GM10847 (cell line): ENCODE results near the gene C22orf39.
A peak's percentile ranks its signal among the peaks of the same experiment; 100 is the strongest.

ENCODE experiments used
- POLR2A ChIP-seq: IDR thresholded peaks from 2 replicates; pipeline ENCODE4 v1.6.1; 2011; ENCODE audit not compliant: insufficient read length; ENCODE audit errors: extremely low read depth

C22orf39 gene

DNA sequence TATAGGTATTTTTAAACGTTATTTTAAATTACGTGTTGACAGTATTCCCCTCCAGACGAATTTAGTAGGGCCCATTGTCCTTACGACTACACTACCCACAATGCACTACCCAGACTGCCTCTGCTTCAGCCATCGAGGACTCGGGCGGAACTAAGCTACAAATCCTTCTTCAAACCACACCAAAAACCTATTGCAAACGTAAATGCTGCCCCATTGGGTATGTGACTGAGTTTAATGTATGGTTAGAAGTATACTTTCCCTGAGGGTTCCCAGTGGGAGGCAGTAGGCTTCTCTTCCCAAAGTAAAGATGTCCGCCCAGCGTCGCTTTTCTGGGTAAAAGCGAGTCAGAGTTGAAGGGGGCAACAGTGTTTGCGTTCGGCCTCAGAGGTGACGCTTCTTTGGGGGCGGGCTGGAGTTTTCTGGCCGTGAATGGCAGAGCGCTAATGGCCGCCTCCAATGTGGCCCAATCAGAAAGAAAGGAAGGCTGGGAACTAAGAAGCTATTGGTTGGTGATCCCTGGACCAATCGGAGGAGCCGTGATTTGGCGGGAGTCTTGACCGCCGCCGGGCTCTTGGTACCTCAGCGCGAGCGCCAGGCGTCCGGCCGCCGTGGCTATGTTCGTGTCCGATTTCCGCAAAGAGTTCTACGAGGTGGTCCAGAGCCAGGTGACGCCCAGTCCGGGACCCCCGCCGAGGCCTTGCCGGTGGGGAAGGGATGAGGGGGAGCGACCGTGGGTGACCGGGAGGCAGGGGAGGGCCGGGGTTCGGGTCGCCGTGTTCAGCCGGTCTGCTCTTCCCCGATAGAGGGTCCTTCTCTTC lies 32.1 kb upstream of the C22orf39 start, which contains the start of gene CDC45:
Gene CDC45 (plus strand): TSS at position 566 of the 818 bp plus-strand sequence. CDS start 49 bp downstream, at position 615.
- TF ChIP-seq POLR2A = peak; percentile 63

DNA sequence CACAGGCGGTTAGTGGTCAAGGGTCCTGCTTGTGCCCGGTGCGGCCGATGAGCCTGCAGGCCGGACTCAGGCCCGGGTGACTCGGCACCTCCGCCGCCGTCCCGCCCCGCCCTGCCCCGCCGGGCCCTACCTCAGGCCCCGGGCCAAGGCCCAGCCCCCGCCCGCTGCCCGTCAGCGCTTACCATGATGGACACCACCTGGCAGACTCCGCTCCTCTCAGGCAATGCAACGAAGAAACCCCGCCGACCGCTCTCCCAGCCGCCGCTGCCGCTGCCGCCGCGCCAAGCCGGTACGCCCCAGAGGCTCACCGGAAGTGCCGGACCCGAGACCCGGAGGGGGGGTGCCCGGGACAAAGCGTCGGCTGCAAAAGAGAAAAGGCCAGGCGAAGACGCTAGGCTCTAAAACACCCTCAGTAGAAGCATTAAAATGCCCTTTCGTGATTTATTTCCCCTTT lies 31.4 kb upstream of the C22orf39 start, which contains the start of gene UFD1:
Gene UFD1 (minus strand): TSS at position 293 of the 454 bp plus-strand sequence. CDS start 108 bp downstream, at position 185.
- peak; percentile 49 for TF ChIP-seq POLR2A

DNA sequence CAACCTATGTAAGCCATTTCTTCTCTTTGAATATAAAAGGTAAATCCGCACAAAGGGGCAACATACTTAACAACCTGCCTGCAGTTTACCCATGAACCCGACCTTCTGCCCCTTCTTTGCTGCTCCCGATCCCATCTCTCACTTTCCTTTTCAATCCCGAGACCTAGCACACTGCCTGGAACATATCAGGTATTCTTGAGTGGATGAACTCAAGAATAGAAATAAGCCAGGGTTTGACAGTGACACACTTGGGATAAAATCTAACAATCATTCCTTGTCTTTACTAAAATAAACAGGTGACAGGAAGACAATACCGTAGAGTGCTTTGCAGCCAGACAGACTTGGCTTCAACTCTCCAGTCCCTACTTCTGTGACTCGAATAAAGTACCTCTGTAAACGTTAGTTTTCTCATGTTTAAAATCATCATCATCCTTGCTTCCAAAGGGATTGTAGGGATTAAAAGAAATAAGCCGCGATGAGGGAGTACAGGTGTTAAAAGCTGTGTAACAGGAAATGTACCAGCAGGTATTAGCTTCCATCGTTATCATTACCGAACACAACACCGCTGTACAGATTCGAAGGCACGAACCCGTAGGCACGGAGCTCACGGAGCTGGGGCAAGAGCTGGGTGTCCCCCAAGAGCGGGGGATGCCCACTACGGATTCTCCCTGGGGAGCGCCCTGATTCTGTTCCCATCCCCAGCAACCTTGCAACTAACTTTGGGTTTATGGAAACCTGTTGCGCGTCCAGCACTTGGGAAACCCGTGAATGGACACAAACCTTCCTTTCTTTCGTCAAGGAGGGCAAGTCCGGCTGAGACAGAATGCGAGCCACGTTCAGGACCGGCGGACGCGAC lies 30.8 kb upstream of the C22orf39 start:
- TF ChIP-seq POLR2A = no peak

GRCh38 chr22:19477321-19478044 lies 30.0 kb upstream of the C22orf39 start:
- no peak for TF ChIP-seq POLR2A

DNA sequence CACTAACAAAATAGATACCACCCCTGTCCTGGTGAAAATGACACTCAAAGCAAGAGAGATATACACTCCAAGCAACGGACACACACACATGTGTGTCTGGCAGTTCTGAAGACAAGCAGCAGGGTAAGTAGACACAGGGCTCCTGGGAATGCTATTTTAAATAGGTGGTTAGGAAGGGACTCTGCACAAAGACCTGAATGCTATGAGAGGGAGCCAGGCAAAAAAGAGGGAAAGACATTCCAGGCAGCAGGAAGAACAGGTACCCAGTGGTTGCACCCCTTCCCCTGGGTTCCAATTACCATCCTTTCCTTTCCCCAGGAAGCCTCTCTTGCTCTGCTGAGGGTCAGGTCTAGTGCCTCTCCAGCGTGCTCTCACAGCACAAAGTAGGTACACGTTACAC lies 28.5 kb upstream of the C22orf39 start:
- no peak for TF ChIP-seq POLR2A

- no peak for TF ChIP-seq POLR2A
These were observed 26.1 kb upstream of the C22orf39 start for GRCh38 chr22:19473578-19473977.

- no peak for TF ChIP-seq POLR2A
These were observed 24.7 kb upstream of the C22orf39 start for GRCh38 chr22:19472233-19472632.

- TF ChIP-seq POLR2A = no peak
These were observed 24.1 kb upstream of the C22orf39 start for GRCh38 chr22:19471572-19471971.

GRCh38 chr22:19470010-19470409 lies 22.5 kb upstream of the C22orf39 start:
- no peak for TF ChIP-seq POLR2A

GRCh38 chr22:19469421-19469820 lies 21.9 kb upstream of the C22orf39 start:
- no peak for TF ChIP-seq POLR2A

- TF ChIP-seq POLR2A = no peak
These were observed 20.4 kb upstream of the C22orf39 start for GRCh38 chr22:19467912-19468311.

DNA sequence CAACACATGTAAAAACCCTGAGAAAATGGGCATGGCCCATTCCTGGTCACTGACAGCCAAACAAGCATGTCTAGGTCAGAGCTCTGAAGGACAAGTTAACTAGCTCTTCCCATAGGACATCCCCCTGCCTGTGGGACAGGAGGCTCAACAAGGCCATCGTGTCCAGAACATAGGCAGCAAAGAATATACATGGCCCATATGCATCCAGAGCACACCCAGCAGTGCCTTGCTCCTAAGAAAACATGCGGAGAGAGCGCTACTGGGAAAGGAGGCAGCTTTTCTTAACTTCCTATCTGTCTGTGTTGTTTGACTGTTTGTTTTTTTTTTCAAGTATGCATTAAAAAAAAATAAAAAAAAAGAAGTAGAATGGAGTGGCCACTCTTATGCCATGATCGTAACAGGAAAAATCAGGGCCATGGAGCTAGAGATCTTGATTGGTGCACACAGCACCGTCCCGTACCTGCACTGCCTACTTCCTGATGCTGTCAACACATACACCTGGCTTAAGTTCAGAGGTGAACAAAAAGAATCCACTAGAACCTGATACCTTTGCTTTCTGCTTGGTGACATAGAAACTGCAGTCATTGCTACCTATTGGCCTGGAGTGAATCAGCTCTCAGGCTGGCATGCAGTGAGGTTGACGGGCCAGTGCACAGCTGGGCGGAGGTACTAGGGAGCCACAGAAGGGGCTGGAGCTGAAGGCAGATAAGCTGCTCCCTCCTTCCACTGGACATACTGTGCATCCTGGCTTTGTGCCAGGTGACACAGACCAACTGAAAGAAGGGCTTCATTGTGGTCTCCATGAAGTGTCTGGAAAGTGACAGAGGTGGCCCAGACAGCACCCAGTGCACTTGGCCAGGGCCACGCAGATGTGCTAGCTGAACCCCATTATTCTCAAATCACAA lies 19.6 kb upstream of the C22orf39 start:
- no peak for TF ChIP-seq POLR2A

GRCh38 chr22:19466126-19466716 lies 18.7 kb upstream of the C22orf39 start:
- TF ChIP-seq POLR2A = no peak

- no peak for TF ChIP-seq POLR2A
These were observed 17.5 kb upstream of the C22orf39 start for GRCh38 chr22:19464975-19465374.
